Activated naive CD4-positive, alpha-beta T cell treated with anti-CD3 and anti-CD28 coated beads, Interleukin-2, amount 50 U/mL, for 72 hours (primary cell): ENCODE data around the gene GRIK3. TPM values are rescaled to one million over a fixed set of nuclear protein-coding genes. Genes with fewer than 3 reads are reported as not detected.

Experiments
- ATAC-seq, 2 donors: fragments of 150-1000 bp; cut with Tn5 transposase; 2 replicates each; pipeline ENCODE4 v1.10.0; 2021; ENCODE audit warnings: mild to moderate bottlenecking in 2 of 2, moderate library complexity in 2 of 2
- DNase-seq, 2 donors: peaks; one replicate each; pipeline ENCODE4 v3.0.0; 2021 to 2022; ENCODE audit warnings: low spot score in 2 of 2
- H3K27ac Mint-ChIP-seq, 2 donors: one replicate each; pipeline ENCODE4 v1.8.0; 2022; ENCODE audit warnings: mild to moderate bottlenecking in 2 of 2, mixed read lengths in 2 of 2
- H3K36me3 Mint-ChIP-seq, 2 donors: one replicate each; pipeline ENCODE4 v1.8.0; 2022; ENCODE audit warnings: mixed read lengths in 2 of 2
- H3K9me3 Mint-ChIP-seq, 2 donors: one replicate each; pipeline ENCODE4 v1.8.0; 2022; ENCODE audit warnings: mixed read lengths in 2 of 2
- total RNA-seq, 2 donors: library from RNA; stranded (reverse); gene quantifications; one replicate each; pipeline ENCODE4 v1.2.3, GENCODE V29; 2022

The GRIK3 gene
- total RNA-seq, 2 donors from 2014 or later, result not detected

GRCh38 chr1:36855699-36856494 lies 178.4 kb downstream of the GRIK3 start:
- H3K9me3 Mint-ChIP-seq, result no peaks in the 10 kb centered on the region
- H3K27ac Mint-ChIP-seq, result no peak overlapping the region
- DNase-seq (no peak), ATAC-seq (no peak)
- no peaks in the 10 kb centered on the region for H3K36me3 Mint-ChIP-seq

GRCh38 chr1:36853638-36854037 lies 180.7 kb downstream of the GRIK3 start:
- DNase-seq (no peak), ATAC-seq (no peak)
- Mint-ChIP-seq H3K27ac (no peak overlapping the region), H3K36me3 (no peaks in the 10 kb centered on the region), H3K9me3 (no peaks in the 10 kb centered on the region)

- ATAC-seq, result no peak
- H3K9me3 Mint-ChIP-seq, result no peaks in the 10 kb centered on the region
- H3K27ac Mint-ChIP-seq, result no peak overlapping the region
- H3K36me3 Mint-ChIP-seq, result no peaks in the 10 kb centered on the region
- DNase-seq, result no peak
Observed at GRCh38 chr1:36852586-36852985, 181.7 kb downstream of the GRIK3 start.

- no peak overlapping the region for H3K27ac Mint-ChIP-seq
- no peaks in the 10 kb centered on the region for H3K9me3 Mint-ChIP-seq
- DNase-seq, result no peak
- H3K36me3 Mint-ChIP-seq, result no peaks in the 10 kb centered on the region
- no peak for ATAC-seq
Observed at GRCh38 chr1:36851595-36851994, 182.7 kb downstream of the GRIK3 start.

GRCh38 chr1:36851087-36851486 lies 183.2 kb downstream of the GRIK3 start:
- no peak for ATAC-seq
- Mint-ChIP-seq H3K36me3 (no peaks in the 10 kb centered on the region), H3K9me3 (no peaks in the 10 kb centered on the region), H3K27ac (no peak overlapping the region)
- DNase-seq, result no peak

- Mint-ChIP-seq H3K9me3 (no peaks in the 10 kb centered on the region), H3K36me3 (no peaks in the 10 kb centered on the region)
- no peak for ATAC-seq
Observed at GRCh38 chr1:36849956-36850355, 184.4 kb downstream of the GRIK3 start.

GRCh38 chr1:36847761-36848160 lies 186.6 kb downstream of the GRIK3 start:
- Mint-ChIP-seq H3K36me3 (no peaks in the 10 kb centered on the region), H3K27ac (no peak overlapping the region), H3K9me3 (no peaks in the 10 kb centered on the region)
- ATAC-seq (no peak), DNase-seq (no peak)

More at GRCh38 chr1:36849956-36850355, 184.4 kb downstream of the GRIK3 start:
- H3K27ac Mint-ChIP-seq, result no peak overlapping the region
- no peak for DNase-seq

GRCh38 chr1:36847186-36847585 lies 187.1 kb downstream of the GRIK3 start:
- Mint-ChIP-seq H3K36me3 (no peaks in the 10 kb centered on the region), H3K9me3 (no peaks in the 10 kb centered on the region), H3K27ac (no peak overlapping the region)
- DNase-seq, result no peak
- ATAC-seq, result no peak

- no peak for DNase-seq
- Mint-ChIP-seq H3K9me3 (no peaks in the 10 kb centered on the region), H3K27ac (no peak overlapping the region), H3K36me3 (no peaks in the 10 kb centered on the region)
- ATAC-seq, result no peak
Observed at GRCh38 chr1:36846357-36846756, 188.0 kb downstream of the GRIK3 start.

- no peaks in the 10 kb centered on the region for H3K36me3 Mint-ChIP-seq
- DNase-seq, result no peak
- ATAC-seq, result no peak
- no peak overlapping the region for H3K27ac Mint-ChIP-seq
- H3K9me3 Mint-ChIP-seq, result no peaks in the 10 kb centered on the region
Observed at GRCh38 chr1:36845802-36846201, 188.5 kb downstream of the GRIK3 start.

- ATAC-seq (no peak), DNase-seq (no peak)
- Mint-ChIP-seq H3K36me3 (no peaks in the 10 kb centered on the region), H3K27ac (no peak overlapping the region), H3K9me3 (no peaks in the 10 kb centered on the region)
Observed at GRCh38 chr1:36844917-36845316, 189.4 kb downstream of the GRIK3 start.

- Mint-ChIP-seq H3K36me3 (no peaks in the 10 kb centered on the region), H3K27ac (no peak overlapping the region), H3K9me3 (no peaks in the 10 kb centered on the region)
- DNase-seq, result no peak
- ATAC-seq, result no peak
Observed at GRCh38 chr1:36843906-36844610, 190.3 kb downstream of the GRIK3 start.

GRCh38 chr1:36843027-36843426 lies 191.3 kb downstream of the GRIK3 start:
- Mint-ChIP-seq H3K36me3 (no peaks in the 10 kb centered on the region), H3K27ac (no peak overlapping the region), H3K9me3 (no peaks in the 10 kb centered on the region)
- DNase-seq, result no peak
- ATAC-seq, result no peak

GRCh38 chr1:36842448-36842847 lies 191.9 kb downstream of the GRIK3 start:
- H3K36me3 Mint-ChIP-seq, result no peaks in the 10 kb centered on the region
- DNase-seq, result no peak
- no peak for ATAC-seq
- H3K27ac Mint-ChIP-seq, result no peak overlapping the region
- no peaks in the 10 kb centered on the region for H3K9me3 Mint-ChIP-seq

GRCh38 chr1:36839485-36839884 lies 194.8 kb downstream of the GRIK3 start:
- no peak overlapping the region for H3K27ac Mint-ChIP-seq

GRCh38 chr1:36838888-36839287 lies 195.4 kb downstream of the GRIK3 start:
- DNase-seq (no peak), ATAC-seq (no peak)
- no peaks in the 10 kb centered on the region for H3K36me3 Mint-ChIP-seq
- no peaks in the 10 kb centered on the region for H3K9me3 Mint-ChIP-seq
- H3K27ac Mint-ChIP-seq, result no peak overlapping the region

More at GRCh38 chr1:36839485-36839884, 194.8 kb downstream of the GRIK3 start:
- H3K36me3 Mint-ChIP-seq, result no peaks in the 10 kb centered on the region
- ATAC-seq, result no peak
- no peak for DNase-seq
- H3K9me3 Mint-ChIP-seq, result no peaks in the 10 kb centered on the region

GRCh38 chr1:36836916-36837315 lies 197.4 kb downstream of the GRIK3 start:
- Mint-ChIP-seq H3K27ac (no peak overlapping the region), H3K9me3 (no peaks in the 10 kb centered on the region), H3K36me3 (no peaks in the 10 kb centered on the region)
- DNase-seq (no peak), ATAC-seq (no peak)
